GM23338 (cell line): ENCODE data around the gene TSC22D2. TPM values are rescaled to one million over a fixed set of nuclear protein-coding genes. Genes with fewer than 3 reads are reported as not detected.

Experiments used
- ATAC-seq: fragments of 200-7000 bp; cut with Tn5 transposase; 3 replicates; pipeline ENCODE4 v1.9.1; 2020
- DNase-seq: peaks from one replicate; pipeline ENCODE4 v3.0.0-alpha.2; 2015; ENCODE audit warnings: low spot score
- H2AFZ ChIP-seq: fragments of 200-600 bp; sonication (generic); 2 replicates; pipeline ENCODE4 v1.8.0; 2016; ENCODE audit warnings: antibody characterized with exemption, mild to moderate bottlenecking, moderate library complexity
- H3F3A ChIP-seq: fragments of 200-600 bp; sonication (generic); replicated peaks from 2 replicates; pipeline ENCODE4 v1.8.0; 2017; ENCODE audit warnings: antibody characterized with exemption, mixed run types, low read depth
- H3K27ac ChIP-seq: fragments of 200-600 bp; sonication (generic); 2 replicates; pipeline ENCODE4 v1.6.1; 2016; ENCODE audit warnings: low read depth
- H3K27me3 ChIP-seq: fragments of 200-600 bp; sonication (generic); 2 replicates; pipeline ENCODE4 v1.8.0; 2016; ENCODE audit warnings: mild to moderate bottlenecking, mixed run types, moderate library complexity; ENCODE audit not compliant: insufficient read depth
- H3K36me3 ChIP-seq: fragments of 200-600 bp; sonication (generic); 2 replicates; pipeline ENCODE4 v1.8.0; 2016; ENCODE audit warnings: mild to moderate bottlenecking; ENCODE audit not compliant: insufficient read depth
- H3K4me1 ChIP-seq: fragments of 200-600 bp; sonication (generic); 2 replicates; pipeline ENCODE4 v1.8.0; 2016; ENCODE audit warnings: mild to moderate bottlenecking, moderate library complexity; ENCODE audit not compliant: insufficient read depth
- H3K4me2 ChIP-seq: fragments of 200-600 bp; sonication (generic); 2 replicates; pipeline ENCODE4 v1.7.1; 2017; ENCODE audit warnings: mixed run types
- H3K4me3 ChIP-seq: fragments of 200-600 bp; sonication (generic); 2 replicates; pipeline ENCODE4 v1.6.1; 2016; ENCODE audit warnings: mixed run types
- H3K79me2 ChIP-seq: fragments of 200-600 bp; sonication (generic); replicated peaks from 2 replicates; pipeline ENCODE4 v1.8.0; 2017; ENCODE audit warnings: mild to moderate bottlenecking; ENCODE audit not compliant: insufficient read depth
- H3K9me2 ChIP-seq: fragments of 200-600 bp; sonication (generic); 2 replicates; pipeline ENCODE4 v1.8.0; 2017; ENCODE audit not compliant: insufficient read depth
- H4K20me1 ChIP-seq: fragments of 200-600 bp; sonication (generic); replicated peaks from 2 replicates; pipeline ENCODE4 v1.8.0; 2017; ENCODE audit warnings: mild to moderate bottlenecking; ENCODE audit not compliant: insufficient read depth
- H3K27ac Mint-ChIP-seq: 2 replicates; pipeline ENCODE4 v1.8.0; 2020; ENCODE audit warnings: inconsistent platforms, mild to moderate bottlenecking, moderate library complexity, mixed read lengths
- H3K27me3 Mint-ChIP-seq: 3 replicates; pipeline ENCODE4 v1.8.0; 2022; ENCODE audit warnings: low read depth, mild to moderate bottlenecking, moderate library complexity, mixed read lengths, inconsistent platforms; ENCODE audit not compliant: insufficient read depth, poor library complexity
- H3K36me3 Mint-ChIP-seq: 3 replicates; pipeline ENCODE4 v1.8.0; 2021; ENCODE audit warnings: low read depth, mild to moderate bottlenecking, inconsistent platforms, moderate library complexity, mixed read lengths
- H3K4me1 Mint-ChIP-seq: 3 replicates; pipeline ENCODE4 v1.8.0; 2020; ENCODE audit warnings: mild to moderate bottlenecking, inconsistent platforms, mixed read lengths
- H3K4me3 Mint-ChIP-seq: 3 replicates; pipeline ENCODE4 v1.8.0; 2021; ENCODE audit warnings: moderate library complexity, mild to moderate bottlenecking, inconsistent platforms, mixed read lengths
- H3K9me3 Mint-ChIP-seq: 3 replicates; pipeline ENCODE4 v1.8.0; 2020; ENCODE audit warnings: moderate library complexity, mild to moderate bottlenecking, inconsistent platforms, mixed read lengths
- EZH2 ChIP-seq: fragments of 200-600 bp; sonication (generic); IDR thresholded peaks from one replicate; pipeline ENCODE4 v1.8.0; 2017; ENCODE audit warnings: antibody characterized with exemption, mild to moderate bottlenecking, low read depth; ENCODE audit not compliant: unreplicated experiment
- EZH2phosphoT487 ChIP-seq: fragments of 200-600 bp; sonication (generic); IDR thresholded peaks from one replicate; pipeline ENCODE4 v1.8.1; 2018; ENCODE audit warnings: antibody characterized with exemption; ENCODE audit not compliant: unreplicated experiment
- JUNB ChIP-seq: IDR thresholded peaks from one replicate; pipeline ENCODE4 v1.6.1; 2016; ENCODE audit warnings: antibody characterized with exemption; ENCODE audit not compliant: unreplicated experiment
- POLR2AphosphoS5 ChIP-seq: IDR thresholded peaks from 2 replicates; pipeline ENCODE4 v1.6.1; 2016; ENCODE audit warnings: antibody characterized with exemption, low read depth
- ZNF114 ChIP-seq: fragments of 250-450 bp; sonication (Bioruptor Pico); IDR thresholded peaks from 2 replicates; pipeline ENCODE4 v1.5.0; 2020; ENCODE audit warnings: mild to moderate bottlenecking, moderate library complexity
- ZNF331 ChIP-seq: fragments of 250-450 bp; sonication (Bioruptor Pico); IDR thresholded peaks from 2 replicates; pipeline ENCODE4 v1.5.0; 2020; ENCODE audit warnings: low read depth, mild to moderate bottlenecking, moderate library complexity
- polyA plus RNA-seq: library from polyadenylated mRNA; unstranded; fragments of >200 nt; fragmentation: Nextera tagmentation; extraction: Ambion mirVana; gene quantifications from 2 replicates; pipeline ENCODE4 v1.2.1, GENCODE V29; 2016
- total RNA-seq: library from RNA; depleted of rRNA; stranded (reverse); fragments of >200 nt; shearing (Covaris generic); gene quantifications from 2 replicates; pipeline ENCODE4 v1.2.3, GENCODE V29; 2014
- TF ChIP-seq, protein P1 (sequence below), 2 experiments: fragments of 200-600 bp in 1 of 2; sonication (generic) in 1 of 2; conservative IDR thresholded peaks; 2 replicates each; pipeline versions ENCODE4 v1.5.1 to v1.6.1; 2016 to 2017; ENCODE audit warnings: antibody characterized with exemption in 2 of 2, low read depth in 2 of 2, mild to moderate bottlenecking in 2 of 2, moderate library complexity in 1 of 2
- TF ChIP-seq, protein P2 (sequence below): fragments of 250-450 bp; sonication (Bioruptor Pico); IDR thresholded peaks from 2 replicates; pipeline ENCODE4 v1.5.0; 2020; ENCODE audit warnings: mild to moderate bottlenecking, moderate library complexity
- TF ChIP-seq, protein P3 (sequence below): IDR thresholded peaks from one replicate; pipeline ENCODE4 v1.6.1; 2018; ENCODE audit warnings: antibody characterized with exemption; ENCODE audit not compliant: unreplicated experiment

The TSC22D2 gene
- total and polyA plus RNA-seq, 2 experiments from 2014 or later, result 18.6 to 34.2 TPM

DNA sequence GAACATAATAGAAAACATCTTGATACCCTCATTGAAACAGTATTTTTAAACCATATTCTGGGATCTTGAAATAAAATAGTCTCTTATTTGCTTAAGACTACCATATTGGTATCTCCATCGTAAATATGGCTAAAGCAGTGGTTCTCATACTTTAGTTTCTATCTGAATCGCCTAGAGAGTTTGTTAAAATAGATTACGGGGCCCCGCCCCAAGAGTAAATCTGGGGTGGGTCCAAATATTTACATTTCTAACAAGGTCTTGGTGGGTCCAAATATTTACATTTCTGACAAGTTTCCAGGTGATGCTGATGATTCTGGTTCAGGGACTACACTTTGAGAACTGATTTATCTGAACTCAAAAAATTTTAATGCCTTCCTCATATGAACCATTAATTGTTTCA is 45.3 kb downstream of the TSC22D2 start:
- Histone ChIP-seq H3K36me3 (no peaks in the 10 kb centered on the region), H3K27ac (no peak overlapping the region), H3F3A (no peaks in the 10 kb centered on the region), H4K20me1 (peaks cover 5% of the 10 kb centered on the region; the same call in 1 of the 2 replicates), H2AFZ (no peak overlapping the region), H3K9me2 (no peaks in the 10 kb centered on the region), H3K79me2 (peaks cover 30% of the 10 kb centered on the region), H3K4me3 (no peak overlapping the region), H3K27me3 (no peaks in the 10 kb centered on the region), H3K4me1 (peaks cover 11% of the 10 kb centered on the region; the same call in 1 of the 2 replicates), H3K4me2 (no peak overlapping the region)
- no peak for DNase-seq
- Mint-ChIP-seq H3K27ac (no peak overlapping the region), H3K4me1 (peaks cover 17% of the 10 kb centered on the region), H3K9me3 (no peaks in the 10 kb centered on the region), H3K27me3 (no peaks in the 10 kb centered on the region), H3K4me3 (no peak overlapping the region), H3K36me3 (no peaks in the 10 kb centered on the region; the same call in 2 of the 3 replicates)
- no peak for TF ChIP-seq EZH2phosphoT487
- TF ChIP-seq, protein P1, sequence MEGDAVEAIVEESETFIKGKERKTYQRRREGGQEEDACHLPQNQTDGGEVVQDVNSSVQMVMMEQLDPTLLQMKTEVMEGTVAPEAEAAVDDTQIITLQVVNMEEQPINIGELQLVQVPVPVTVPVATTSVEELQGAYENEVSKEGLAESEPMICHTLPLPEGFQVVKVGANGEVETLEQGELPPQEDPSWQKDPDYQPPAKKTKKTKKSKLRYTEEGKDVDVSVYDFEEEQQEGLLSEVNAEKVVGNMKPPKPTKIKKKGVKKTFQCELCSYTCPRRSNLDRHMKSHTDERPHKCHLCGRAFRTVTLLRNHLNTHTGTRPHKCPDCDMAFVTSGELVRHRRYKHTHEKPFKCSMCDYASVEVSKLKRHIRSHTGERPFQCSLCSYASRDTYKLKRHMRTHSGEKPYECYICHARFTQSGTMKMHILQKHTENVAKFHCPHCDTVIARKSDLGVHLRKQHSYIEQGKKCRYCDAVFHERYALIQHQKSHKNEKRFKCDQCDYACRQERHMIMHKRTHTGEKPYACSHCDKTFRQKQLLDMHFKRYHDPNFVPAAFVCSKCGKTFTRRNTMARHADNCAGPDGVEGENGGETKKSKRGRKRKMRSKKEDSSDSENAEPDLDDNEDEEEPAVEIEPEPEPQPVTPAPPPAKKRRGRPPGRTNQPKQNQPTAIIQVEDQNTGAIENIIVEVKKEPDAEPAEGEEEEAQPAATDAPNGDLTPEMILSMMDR (conservative IDR thresholded peaks at IDR 0.05; ENCODE audit: low read depth in 2 of 2), result no peak
- no peak for TF ChIP-seq POLR2AphosphoS5
- no peak for ATAC-seq

GRCh38 chr3:150454085-150454484 is 46.0 kb downstream of the TSC22D2 start:
- Histone ChIP-seq H3K36me3 (no peaks in the 10 kb centered on the region), H3K4me1 (peaks cover 11% of the 10 kb centered on the region; the same call in 1 of the 2 replicates), H3K9me2 (no peaks in the 10 kb centered on the region), H4K20me1 (peaks cover 4% of the 10 kb centered on the region; the same call in 1 of the 2 replicates), H2AFZ (no peak overlapping the region), H3K27ac (no peak overlapping the region), H3K27me3 (no peaks in the 10 kb centered on the region), H3F3A (no peaks in the 10 kb centered on the region), H3K4me2 (no peak overlapping the region), H3K4me3 (no peak overlapping the region), H3K79me2 (peaks cover 25% of the 10 kb centered on the region)
- Mint-ChIP-seq H3K4me1 (peaks cover 16% of the 10 kb centered on the region), H3K27ac (no peak overlapping the region), H3K9me3 (no peaks in the 10 kb centered on the region), H3K36me3 (peaks cover 5% of the 10 kb centered on the region; the same call in 1 of the 3 replicates), H3K27me3 (no peaks in the 10 kb centered on the region), H3K4me3 (no peak overlapping the region)
- ATAC-seq (no peak), DNase-seq (no peak)
- TF ChIP-seq ZNF114, result no peak
- TF ChIP-seq, protein P2, sequence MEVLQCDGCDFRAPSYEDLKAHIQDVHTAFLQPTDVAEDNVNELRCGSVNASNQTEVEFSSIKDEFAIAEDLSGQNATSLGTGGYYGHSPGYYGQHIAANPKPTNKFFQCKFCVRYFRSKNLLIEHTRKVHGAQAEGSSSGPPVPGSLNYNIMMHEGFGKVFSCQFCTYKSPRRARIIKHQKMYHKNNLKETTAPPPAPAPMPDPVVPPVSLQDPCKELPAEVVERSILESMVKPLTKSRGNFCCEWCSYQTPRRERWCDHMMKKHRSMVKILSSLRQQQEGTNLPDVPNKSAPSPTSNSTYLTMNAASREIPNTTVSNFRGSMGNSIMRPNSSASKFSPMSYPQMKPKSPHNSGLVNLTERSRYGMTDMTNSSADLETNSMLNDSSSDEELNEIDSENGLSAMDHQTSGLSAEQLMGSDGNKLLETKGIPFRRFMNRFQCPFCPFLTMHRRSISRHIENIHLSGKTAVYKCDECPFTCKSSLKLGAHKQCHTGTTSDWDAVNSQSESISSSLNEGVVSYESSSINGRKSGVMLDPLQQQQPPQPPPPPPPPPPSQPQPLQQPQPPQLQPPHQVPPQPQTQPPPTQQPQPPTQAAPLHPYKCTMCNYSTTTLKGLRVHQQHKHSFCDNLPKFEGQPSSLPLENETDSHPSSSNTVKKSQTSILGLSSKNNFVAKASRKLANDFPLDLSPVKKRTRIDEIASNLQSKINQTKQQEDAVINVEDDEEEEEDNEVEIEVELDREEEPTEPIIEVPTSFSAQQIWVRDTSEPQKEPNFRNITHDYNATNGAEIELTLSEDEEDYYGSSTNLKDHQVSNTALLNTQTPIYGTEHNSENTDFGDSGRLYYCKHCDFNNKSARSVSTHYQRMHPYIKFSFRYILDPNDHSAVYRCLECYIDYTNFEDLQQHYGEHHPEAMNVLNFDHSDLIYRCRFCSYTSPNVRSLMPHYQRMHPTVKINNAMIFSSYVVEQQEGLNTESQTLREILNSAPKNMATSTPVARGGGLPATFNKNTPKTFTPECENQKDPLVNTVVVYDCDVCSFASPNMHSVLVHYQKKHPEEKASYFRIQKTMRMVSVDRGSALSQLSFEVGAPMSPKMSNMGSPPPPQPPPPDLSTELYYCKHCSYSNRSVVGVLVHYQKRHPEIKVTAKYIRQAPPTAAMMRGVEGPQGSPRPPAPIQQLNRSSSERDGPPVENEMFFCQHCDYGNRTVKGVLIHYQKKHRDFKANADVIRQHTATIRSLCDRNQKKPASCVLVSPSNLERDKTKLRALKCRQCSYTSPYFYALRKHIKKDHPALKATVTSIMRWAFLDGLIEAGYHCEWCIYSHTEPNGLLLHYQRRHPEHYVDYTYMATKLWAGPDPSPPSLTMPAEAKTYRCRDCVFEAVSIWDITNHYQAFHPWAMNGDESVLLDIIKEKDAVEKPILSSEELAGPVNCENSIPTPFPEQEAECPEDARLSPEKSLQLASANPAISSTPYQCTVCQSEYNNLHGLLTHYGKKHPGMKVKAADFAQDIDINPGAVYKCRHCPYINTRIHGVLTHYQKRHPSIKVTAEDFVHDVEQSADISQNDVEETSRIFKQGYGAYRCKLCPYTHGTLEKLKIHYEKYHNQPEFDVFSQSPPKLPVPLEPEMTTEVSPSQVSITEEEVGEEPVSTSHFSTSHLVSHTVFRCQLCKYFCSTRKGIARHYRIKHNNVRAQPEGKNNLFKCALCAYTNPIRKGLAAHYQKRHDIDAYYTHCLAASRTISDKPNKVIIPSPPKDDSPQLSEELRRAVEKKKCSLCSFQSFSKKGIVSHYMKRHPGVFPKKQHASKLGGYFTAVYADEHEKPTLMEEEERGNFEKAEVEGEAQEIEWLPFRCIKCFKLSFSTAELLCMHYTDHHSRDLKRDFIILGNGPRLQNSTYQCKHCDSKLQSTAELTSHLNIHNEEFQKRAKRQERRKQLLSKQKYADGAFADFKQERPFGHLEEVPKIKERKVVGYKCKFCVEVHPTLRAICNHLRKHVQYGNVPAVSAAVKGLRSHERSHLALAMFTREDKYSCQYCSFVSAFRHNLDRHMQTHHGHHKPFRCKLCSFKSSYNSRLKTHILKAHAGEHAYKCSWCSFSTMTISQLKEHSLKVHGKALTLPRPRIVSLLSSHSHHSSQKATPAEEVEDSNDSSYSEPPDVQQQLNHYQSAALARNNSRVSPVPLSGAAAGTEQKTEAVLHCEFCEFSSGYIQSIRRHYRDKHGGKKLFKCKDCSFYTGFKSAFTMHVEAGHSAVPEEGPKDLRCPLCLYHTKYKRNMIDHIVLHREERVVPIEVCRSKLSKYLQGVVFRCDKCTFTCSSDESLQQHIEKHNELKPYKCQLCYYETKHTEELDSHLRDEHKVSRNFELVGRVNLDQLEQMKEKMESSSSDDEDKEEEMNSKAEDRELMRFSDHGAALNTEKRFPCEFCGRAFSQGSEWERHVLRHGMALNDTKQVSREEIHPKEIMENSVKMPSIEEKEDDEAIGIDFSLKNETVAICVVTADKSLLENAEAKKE, result no peak
- TF ChIP-seq POLR2AphosphoS5, result no peak
- no peak for TF ChIP-seq EZH2
- no peak for TF ChIP-seq JUNB
- TF ChIP-seq, protein P3, sequence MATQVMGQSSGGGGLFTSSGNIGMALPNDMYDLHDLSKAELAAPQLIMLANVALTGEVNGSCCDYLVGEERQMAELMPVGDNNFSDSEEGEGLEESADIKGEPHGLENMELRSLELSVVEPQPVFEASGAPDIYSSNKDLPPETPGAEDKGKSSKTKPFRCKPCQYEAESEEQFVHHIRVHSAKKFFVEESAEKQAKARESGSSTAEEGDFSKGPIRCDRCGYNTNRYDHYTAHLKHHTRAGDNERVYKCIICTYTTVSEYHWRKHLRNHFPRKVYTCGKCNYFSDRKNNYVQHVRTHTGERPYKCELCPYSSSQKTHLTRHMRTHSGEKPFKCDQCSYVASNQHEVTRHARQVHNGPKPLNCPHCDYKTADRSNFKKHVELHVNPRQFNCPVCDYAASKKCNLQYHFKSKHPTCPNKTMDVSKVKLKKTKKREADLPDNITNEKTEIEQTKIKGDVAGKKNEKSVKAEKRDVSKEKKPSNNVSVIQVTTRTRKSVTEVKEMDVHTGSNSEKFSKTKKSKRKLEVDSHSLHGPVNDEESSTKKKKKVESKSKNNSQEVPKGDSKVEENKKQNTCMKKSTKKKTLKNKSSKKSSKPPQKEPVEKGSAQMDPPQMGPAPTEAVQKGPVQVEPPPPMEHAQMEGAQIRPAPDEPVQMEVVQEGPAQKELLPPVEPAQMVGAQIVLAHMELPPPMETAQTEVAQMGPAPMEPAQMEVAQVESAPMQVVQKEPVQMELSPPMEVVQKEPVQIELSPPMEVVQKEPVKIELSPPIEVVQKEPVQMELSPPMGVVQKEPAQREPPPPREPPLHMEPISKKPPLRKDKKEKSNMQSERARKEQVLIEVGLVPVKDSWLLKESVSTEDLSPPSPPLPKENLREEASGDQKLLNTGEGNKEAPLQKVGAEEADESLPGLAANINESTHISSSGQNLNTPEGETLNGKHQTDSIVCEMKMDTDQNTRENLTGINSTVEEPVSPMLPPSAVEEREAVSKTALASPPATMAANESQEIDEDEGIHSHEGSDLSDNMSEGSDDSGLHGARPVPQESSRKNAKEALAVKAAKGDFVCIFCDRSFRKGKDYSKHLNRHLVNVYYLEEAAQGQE, result no peak
- TF ChIP-seq ZNF331 (CRISPR knock-in tag), result no peak
